ENCODE results near the gene LCN15.

Gene LCN15

GRCh38 chr9:136765041-136765440, 723 bp upstream of the LCN15 start:
- Histone ChIP-seq H4K20me1 (ENCODE audit: low read depth, low read length) (no peaks in the 10 kb centered on the region), H3K4me2 (ENCODE audit: low read depth, low read length, poor library complexity, severe bottlenecking) (no peak overlapping the region), H3K9ac (ENCODE audit: low read length) (no peak overlapping the region), H3F3A (ENCODE audit: insufficient read depth) (peaks cover 6% of the 10 kb centered on the region), H3K79me2 (ENCODE audit: insufficient read depth, low read length) (no peaks in the 10 kb centered on the region), H3K4me3 (ENCODE audit: insufficient read depth, low read length, poor library complexity, severe bottlenecking) (no peak overlapping the region), H3K9me2 (replicated peaks; ENCODE audit: insufficient read depth, low read length) (no peaks in the 10 kb centered on the region), H3K9me3 (ENCODE audit: insufficient read depth, low read length) (no peaks in the 10 kb centered on the region), H3K27ac (ENCODE audit: low read depth, low read length) (no peak overlapping the region), H3K27me3 (ENCODE audit: low read length) (no peaks in the 10 kb centered on the region), H3K36me3 (ENCODE audit: low read length) (no peaks in the 10 kb centered on the region), H2AFZ (ENCODE audit: low read depth, low read length, severe bottlenecking) (no peak overlapping the region)
- TF ChIP-seq CTCF (IDR thresholded peaks at IDR 0.05; ENCODE audit: insufficient read depth, low read length, poor library complexity, severe bottlenecking) (no peak), EZH2phosphoT487 (conservative IDR thresholded peaks at IDR 0.05; ENCODE audit: low read length) (no peak)

- H3K9me3 ChIP-seq (ENCODE audit: insufficient read depth, low read length), result no peaks in the 10 kb centered on the region
- no peaks in the 10 kb centered on the region for H4K20me1 ChIP-seq (ENCODE audit: low read depth, low read length)
- H3K4me2 ChIP-seq (ENCODE audit: low read depth, low read length, poor library complexity, severe bottlenecking), result no peak overlapping the region
- TF ChIP-seq EZH2phosphoT487 (conservative IDR thresholded peaks at IDR 0.05; ENCODE audit: low read length) (no peak), CTCF (IDR thresholded peaks at IDR 0.05; ENCODE audit: insufficient read depth, low read length, poor library complexity, severe bottlenecking) (no peak)
- no peak overlapping the region for H3K27ac ChIP-seq (ENCODE audit: low read depth, low read length)
- no peak overlapping the region for H2AFZ ChIP-seq (ENCODE audit: low read depth, low read length, severe bottlenecking)
- H3K9me2 ChIP-seq (replicated peaks; ENCODE audit: insufficient read depth, low read length), result no peaks in the 10 kb centered on the region
- H3K27me3 ChIP-seq (ENCODE audit: low read length), result no peaks in the 10 kb centered on the region
- H3K79me2 ChIP-seq (ENCODE audit: insufficient read depth, low read length), result no peaks in the 10 kb centered on the region
- no peak overlapping the region for H3K4me3 ChIP-seq (ENCODE audit: insufficient read depth, low read length, poor library complexity, severe bottlenecking)
- H3K36me3 ChIP-seq (ENCODE audit: low read length), result no peaks in the 10 kb centered on the region
- no peak overlapping the region for H3K9ac ChIP-seq (ENCODE audit: low read length)
- peaks cover 6% of the 10 kb centered on the region for H3F3A ChIP-seq (ENCODE audit: insufficient read depth)
Observed at GRCh38 chr9:136763649-136764035, 676 bp downstream of the LCN15 start.

- Histone ChIP-seq H2AFZ (ENCODE audit: low read depth, low read length, severe bottlenecking) (no peak overlapping the region), H3K4me3 (ENCODE audit: insufficient read depth, low read length, poor library complexity, severe bottlenecking) (no peak overlapping the region), H3F3A (ENCODE audit: insufficient read depth) (peaks cover 6% of the 10 kb centered on the region), H3K36me3 (ENCODE audit: low read length) (no peaks in the 10 kb centered on the region), H3K4me2 (ENCODE audit: low read depth, low read length, poor library complexity, severe bottlenecking) (no peak overlapping the region), H3K79me2 (ENCODE audit: insufficient read depth, low read length) (no peaks in the 10 kb centered on the region), H3K9me3 (ENCODE audit: insufficient read depth, low read length) (no peaks in the 10 kb centered on the region), H3K27me3 (ENCODE audit: low read length) (no peaks in the 10 kb centered on the region), H4K20me1 (ENCODE audit: low read depth, low read length) (no peaks in the 10 kb centered on the region), H3K9ac (ENCODE audit: low read length) (no peak overlapping the region), H3K9me2 (replicated peaks; ENCODE audit: insufficient read depth, low read length) (no peaks in the 10 kb centered on the region), H3K27ac (ENCODE audit: low read depth, low read length) (no peak overlapping the region)
- TF ChIP-seq CTCF (IDR thresholded peaks at IDR 0.05; ENCODE audit: insufficient read depth, low read length, poor library complexity, severe bottlenecking) (no peak), EZH2phosphoT487 (conservative IDR thresholded peaks at IDR 0.05; ENCODE audit: low read length) (no peak)
Observed at GRCh38 chr9:136762915-136763648, 1.2 kb downstream of the LCN15 start.
